Retinal pigment epithelial cell (primary cell): Measurements from ENCODE around the gene ANXA1.

ENCODE experiments used
- DNase-seq: peaks from one replicate; pipeline ENCODE4 v3.0.0-alpha.2; 2010; ENCODE audit warnings: low read depth
- H3K4me3 ChIP-seq: 2 replicates; pipeline ENCODE4 v1.5.1; 2011; ENCODE audit warnings: mild to moderate bottlenecking, low read length, control low read depth, moderate library complexity
- TF ChIP-seq, protein P1 (sequence below): conservative IDR thresholded peaks from 2 replicates; pipeline ENCODE4 v1.5.1; 2011; ENCODE audit warnings: low read depth, low read length, control low read depth, inconsistent platforms

Gene ANXA1

GRCh38 chr9:73155377-73155776, 3.7 kb downstream of the ANXA1 start:
- no peak for DNase-seq
- TF ChIP-seq, protein P1, sequence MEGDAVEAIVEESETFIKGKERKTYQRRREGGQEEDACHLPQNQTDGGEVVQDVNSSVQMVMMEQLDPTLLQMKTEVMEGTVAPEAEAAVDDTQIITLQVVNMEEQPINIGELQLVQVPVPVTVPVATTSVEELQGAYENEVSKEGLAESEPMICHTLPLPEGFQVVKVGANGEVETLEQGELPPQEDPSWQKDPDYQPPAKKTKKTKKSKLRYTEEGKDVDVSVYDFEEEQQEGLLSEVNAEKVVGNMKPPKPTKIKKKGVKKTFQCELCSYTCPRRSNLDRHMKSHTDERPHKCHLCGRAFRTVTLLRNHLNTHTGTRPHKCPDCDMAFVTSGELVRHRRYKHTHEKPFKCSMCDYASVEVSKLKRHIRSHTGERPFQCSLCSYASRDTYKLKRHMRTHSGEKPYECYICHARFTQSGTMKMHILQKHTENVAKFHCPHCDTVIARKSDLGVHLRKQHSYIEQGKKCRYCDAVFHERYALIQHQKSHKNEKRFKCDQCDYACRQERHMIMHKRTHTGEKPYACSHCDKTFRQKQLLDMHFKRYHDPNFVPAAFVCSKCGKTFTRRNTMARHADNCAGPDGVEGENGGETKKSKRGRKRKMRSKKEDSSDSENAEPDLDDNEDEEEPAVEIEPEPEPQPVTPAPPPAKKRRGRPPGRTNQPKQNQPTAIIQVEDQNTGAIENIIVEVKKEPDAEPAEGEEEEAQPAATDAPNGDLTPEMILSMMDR = no peak
- peak overlapping the region; percentile 94 for H3K4me3 ChIP-seq

GRCh38 chr9:73155968-73156864, 4.6 kb downstream of the ANXA1 start:
- H3K4me3 ChIP-seq = peak overlapping the region; percentile 16
- TF ChIP-seq, protein P1 = no peak
- no peak for DNase-seq

GRCh38 chr9:73156865-73157187, 5.2 kb downstream of the ANXA1 start:
- no peak overlapping the region for H3K4me3 ChIP-seq
- no peak for DNase-seq
- TF ChIP-seq, protein P1 = no peak

DNA sequence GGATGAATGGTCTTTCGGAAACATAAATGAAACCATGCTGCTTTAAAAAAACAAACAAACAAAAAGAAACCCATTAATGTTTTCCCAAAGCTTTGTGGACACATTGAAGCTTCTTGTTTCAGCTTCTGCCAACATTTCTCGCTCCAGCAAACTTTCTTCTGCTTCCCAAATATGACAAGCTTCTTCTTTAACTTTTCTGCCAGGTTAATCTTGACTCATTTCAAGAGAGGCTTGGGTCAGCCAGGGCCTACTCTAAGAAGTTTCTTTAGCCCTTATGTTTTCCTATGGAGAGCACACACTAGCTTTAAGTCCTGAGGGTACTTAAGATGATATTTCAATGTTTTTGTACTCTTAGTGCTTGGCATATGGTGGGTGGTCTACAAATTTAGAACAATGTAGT, 6.1 kb downstream of the ANXA1 start:
- no peak for DNase-seq
- TF ChIP-seq, protein P1 = no peak
- no peak overlapping the region for H3K4me3 ChIP-seq

DNA sequence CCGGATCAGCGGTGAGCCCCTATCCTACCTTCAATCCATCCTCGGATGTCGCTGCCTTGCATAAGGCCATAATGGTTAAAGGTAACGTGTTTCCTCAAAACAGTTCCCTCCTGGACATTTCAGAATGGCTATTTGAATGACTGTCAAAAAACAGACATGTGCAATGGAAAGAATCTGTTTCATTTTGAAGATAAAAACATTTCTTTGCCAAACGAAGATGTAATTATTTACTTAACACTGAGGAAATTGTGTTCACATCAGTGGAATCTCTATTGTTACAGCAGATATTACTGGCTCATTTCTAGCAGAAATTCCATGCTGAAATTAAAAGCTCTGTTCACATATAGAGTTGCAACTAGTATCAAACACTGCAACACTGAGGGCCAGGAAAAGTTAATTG, 7.1 kb downstream of the ANXA1 start:
- TF ChIP-seq, protein P1 = no peak
- no peak for DNase-seq
- no peak overlapping the region for H3K4me3 ChIP-seq

- H3K4me3 ChIP-seq = no peak overlapping the region
- DNase-seq = no peak
- TF ChIP-seq, protein P1 = no peak
Measured at GRCh38 chr9:73160868-73161267, 9.2 kb downstream of the ANXA1 start.
